ENCODE data around the gene KDM2B.

The KDM2B gene

DNA sequence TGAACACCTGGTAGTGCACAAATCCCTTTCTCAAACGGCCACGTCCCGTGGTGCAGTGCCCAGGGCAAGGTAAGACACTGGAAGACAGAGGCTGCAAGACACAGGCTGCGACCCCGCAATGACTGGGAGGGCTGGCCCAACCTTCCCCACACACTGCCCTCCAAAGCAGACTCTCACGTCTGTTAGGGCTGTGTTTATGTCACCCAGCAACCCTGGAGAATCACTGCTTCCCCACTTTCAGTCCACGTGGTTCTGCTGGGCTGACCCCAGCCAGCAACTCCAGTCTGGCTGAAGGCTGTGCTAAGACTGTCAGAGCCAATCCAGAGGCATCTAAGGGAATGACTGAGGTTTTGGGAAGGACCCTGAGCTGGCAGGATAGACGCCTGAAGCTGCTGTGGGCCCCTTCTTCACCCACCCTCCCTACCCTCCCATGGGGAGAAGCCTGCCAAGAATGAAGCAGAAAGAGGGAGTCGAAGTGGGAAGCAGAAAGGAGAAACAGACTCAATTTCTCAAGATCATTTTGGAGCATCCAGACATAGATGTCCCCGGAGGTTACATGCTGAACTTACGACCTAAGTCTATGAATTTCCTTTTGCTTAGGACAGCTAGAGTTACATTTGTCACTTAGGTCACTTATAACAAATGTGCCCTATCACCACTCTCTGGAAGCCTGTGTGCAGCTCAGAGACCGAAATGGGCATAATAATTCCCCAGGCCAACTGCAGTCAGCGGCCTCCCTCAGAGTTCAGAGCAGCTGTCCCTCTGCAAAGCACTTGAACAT is 11.7 kb downstream of the KDM2B start:
- no peak overlapping the region for H3K4me2 ChIP-seq (ENCODE audit: insufficient read depth, low read length)
- TF ChIP-seq, protein P1, sequence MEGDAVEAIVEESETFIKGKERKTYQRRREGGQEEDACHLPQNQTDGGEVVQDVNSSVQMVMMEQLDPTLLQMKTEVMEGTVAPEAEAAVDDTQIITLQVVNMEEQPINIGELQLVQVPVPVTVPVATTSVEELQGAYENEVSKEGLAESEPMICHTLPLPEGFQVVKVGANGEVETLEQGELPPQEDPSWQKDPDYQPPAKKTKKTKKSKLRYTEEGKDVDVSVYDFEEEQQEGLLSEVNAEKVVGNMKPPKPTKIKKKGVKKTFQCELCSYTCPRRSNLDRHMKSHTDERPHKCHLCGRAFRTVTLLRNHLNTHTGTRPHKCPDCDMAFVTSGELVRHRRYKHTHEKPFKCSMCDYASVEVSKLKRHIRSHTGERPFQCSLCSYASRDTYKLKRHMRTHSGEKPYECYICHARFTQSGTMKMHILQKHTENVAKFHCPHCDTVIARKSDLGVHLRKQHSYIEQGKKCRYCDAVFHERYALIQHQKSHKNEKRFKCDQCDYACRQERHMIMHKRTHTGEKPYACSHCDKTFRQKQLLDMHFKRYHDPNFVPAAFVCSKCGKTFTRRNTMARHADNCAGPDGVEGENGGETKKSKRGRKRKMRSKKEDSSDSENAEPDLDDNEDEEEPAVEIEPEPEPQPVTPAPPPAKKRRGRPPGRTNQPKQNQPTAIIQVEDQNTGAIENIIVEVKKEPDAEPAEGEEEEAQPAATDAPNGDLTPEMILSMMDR (IDR thresholded peaks at IDR 0.05; ENCODE audit: borderline replicate concordance, extremely low read depth, low read length, poor library complexity, severe bottlenecking) = no peak
- no peak overlapping the region for H2AFZ ChIP-seq (ENCODE audit: low read depth, low read length)
- H3K27me3 ChIP-seq (ENCODE audit: insufficient read depth, low read length, poor library complexity) = no peaks in the 10 kb centered on the region
- H3K9me3 ChIP-seq (ENCODE audit: insufficient read depth, low read length, severe bottlenecking) = no peaks in the 10 kb centered on the region
- 0 out of 3 replicates have a peak, but pooled peaks have one; percentile 9 for ATAC-seq (ENCODE audit: insufficient read depth, low read depth)
- no peaks in the 10 kb centered on the region for H3K4me1 ChIP-seq (ENCODE audit: insufficient read depth, low read length)
- H4K20me1 ChIP-seq (ENCODE audit: insufficient read depth, low read length) = no peaks in the 10 kb centered on the region
- no peak for DNase-seq
- H3K4me3 ChIP-seq (ENCODE audit: low read depth in 1 of 2, low read length in 2 of 2) = no peak overlapping the region
- H3K36me3 ChIP-seq (ENCODE audit: insufficient read depth, low read length) = peaks cover 47% of the 10 kb centered on the region
- H3K9ac ChIP-seq (ENCODE audit: low read depth, low read length) = no peak overlapping the region
- H3K79me2 ChIP-seq (ENCODE audit: insufficient read depth, low read length) = peaks cover 28% of the 10 kb centered on the region
- H3K27ac ChIP-seq (ENCODE audit: low read length) = 0 out of 2 replicates have a peak overlapping the region, but pooled peaks have one; percentile 9

DNA sequence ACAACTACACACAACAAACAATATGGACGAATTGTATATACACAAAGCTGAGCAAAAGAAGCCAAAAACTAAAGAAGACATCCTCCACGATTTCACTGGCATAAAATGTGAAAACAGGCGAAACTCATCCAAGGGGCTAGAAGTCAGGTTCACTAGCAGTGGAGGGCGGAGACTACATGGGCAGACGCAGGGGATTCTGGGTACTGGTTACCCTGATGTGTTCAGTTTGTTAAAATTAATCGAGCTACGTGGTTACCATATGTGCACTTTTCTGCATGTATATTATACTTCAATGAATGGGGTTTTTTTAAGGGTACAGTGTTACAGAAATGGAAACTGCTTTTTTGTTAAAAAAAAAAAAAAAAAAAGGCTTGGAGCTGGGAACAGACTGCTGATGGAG is 12.3 kb downstream of the KDM2B start:
- Histone ChIP-seq H3K27ac (ENCODE audit: low read length) (no peak overlapping the region), H4K20me1 (ENCODE audit: insufficient read depth, low read length) (no peaks in the 10 kb centered on the region), H3K9ac (ENCODE audit: low read depth, low read length) (no peak overlapping the region), H2AFZ (ENCODE audit: low read depth, low read length) (no peak overlapping the region), H3K36me3 (ENCODE audit: insufficient read depth, low read length) (peaks cover 42% of the 10 kb centered on the region), H3K79me2 (ENCODE audit: insufficient read depth, low read length) (peaks cover 28% of the 10 kb centered on the region), H3K4me1 (ENCODE audit: insufficient read depth, low read length) (no peaks in the 10 kb centered on the region), H3K4me2 (ENCODE audit: insufficient read depth, low read length) (no peak overlapping the region), H3K9me3 (ENCODE audit: insufficient read depth, low read length, severe bottlenecking) (no peaks in the 10 kb centered on the region), H3K27me3 (ENCODE audit: insufficient read depth, low read length, poor library complexity) (no peaks in the 10 kb centered on the region), H3K4me3 (ENCODE audit: low read depth in 1 of 2, low read length in 2 of 2) (no peak overlapping the region)
- no peak for ATAC-seq (ENCODE audit: insufficient read depth, low read depth)
- TF ChIP-seq EZH2 (IDR thresholded peaks at IDR 0.05; ENCODE audit: borderline replicate concordance, low read depth, low read length, severe bottlenecking) = no peak
- TF ChIP-seq, protein P1 (IDR thresholded peaks at IDR 0.05; ENCODE audit: borderline replicate concordance, extremely low read depth, low read length, poor library complexity, severe bottlenecking) = no peak
- DNase-seq = no peak

DNA sequence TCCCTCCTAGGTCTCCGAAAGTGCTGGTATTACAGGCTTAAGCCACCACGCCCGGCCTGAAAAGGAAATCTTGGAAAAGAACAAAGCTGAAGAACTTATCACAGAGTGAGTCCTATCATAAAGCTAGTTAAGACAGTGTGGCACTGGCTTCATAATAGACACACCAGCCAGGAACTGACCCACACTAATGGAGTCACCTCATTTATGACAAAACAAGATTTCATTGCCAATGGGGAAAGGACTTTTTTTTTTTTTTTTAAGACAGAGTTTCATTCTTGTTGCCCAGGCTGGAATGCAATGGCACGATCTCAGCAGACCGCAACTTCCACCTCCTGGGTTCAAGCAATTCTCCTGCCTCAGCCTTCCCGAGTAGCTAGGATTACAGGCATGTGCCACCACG is 15.7 kb downstream of the KDM2B start:
- TF ChIP-seq, protein P1 (IDR thresholded peaks at IDR 0.05; ENCODE audit: borderline replicate concordance, extremely low read depth, low read length, poor library complexity, severe bottlenecking) = no peak
- no peak for TF ChIP-seq EZH2 (IDR thresholded peaks at IDR 0.05; ENCODE audit: borderline replicate concordance, low read depth, low read length, severe bottlenecking)
- no peak for ATAC-seq (ENCODE audit: insufficient read depth, low read depth)

More for the DNA sequence above, 15.7 kb downstream of the KDM2B start:
- no peak overlapping the region for H3K4me3 ChIP-seq (ENCODE audit: low read depth in 1 of 2, low read length in 2 of 2)
- peaks cover 42% of the 10 kb centered on the region for H3K36me3 ChIP-seq (ENCODE audit: insufficient read depth, low read length)
- H3K4me2 ChIP-seq (ENCODE audit: insufficient read depth, low read length) = no peak overlapping the region
- no peaks in the 10 kb centered on the region; the same call in none of the 2 replicates for H4K20me1 ChIP-seq (ENCODE audit: insufficient read depth, low read length)
- no peak overlapping the region for H2AFZ ChIP-seq (ENCODE audit: low read depth, low read length)
- H3K27ac ChIP-seq (ENCODE audit: low read length) = no peak overlapping the region
- no peak for DNase-seq
- H3K27me3 ChIP-seq (ENCODE audit: insufficient read depth, low read length, poor library complexity) = no peaks in the 10 kb centered on the region
- no peaks in the 10 kb centered on the region for H3K4me1 ChIP-seq (ENCODE audit: insufficient read depth, low read length)
- H3K9ac ChIP-seq (ENCODE audit: low read depth, low read length) = no peak overlapping the region
- no peaks in the 10 kb centered on the region for H3K9me3 ChIP-seq (ENCODE audit: insufficient read depth, low read length, severe bottlenecking)
- H3K79me2 ChIP-seq (ENCODE audit: insufficient read depth, low read length) = peaks cover 34% of the 10 kb centered on the region
